Endothelial cell of umbilical vein (primary cell): Measurements from ENCODE around the gene PPP4R3B. TPM values are rescaled to one million over a fixed set of nuclear protein-coding genes. Genes with fewer than 3 reads are reported as not detected.

Source experiments
- BruUV-seq: library from RNA; stranded (reverse); fragments of 400-500 nt; replicated peaks from 2 replicates; lab custom pipeline; 2021; lab: Mats Ljungman, UMichigan
- CTCF ChIA-PET: fragments of 300-600, 350-600 bp; sonication (Branson Sonifier 250); formaldehyde crosslinking; loops from one replicate; lab custom pipeline; 2021; ENCODE audit warnings: antibody characterized with exemption, inconsistent platforms; lab: Charles Lee
- POLR2A ChIA-PET: fragments of 300-600, 350-600 bp; sonication (Branson Sonifier 250); formaldehyde crosslinking; loops from one replicate; lab custom pipeline; 2021; ENCODE audit warnings: antibody characterized with exemption, inconsistent platforms; lab: Charles Lee
- DNase-seq: peaks from one replicate; pipeline ENCODE4 v3.0.0-alpha.2; 2011; ENCODE audit warnings: low read depth, low spot score
- FAIRE-seq: peaks from 2 replicates; lab custom pipeline; 2011; peaks lifted over from hg19 to GRCh38; lab: Jason Lieb, UNC
- H2AFZ ChIP-seq: 2 replicates; pipeline ENCODE4 v1.6.0; 2012; ENCODE audit warnings: low read depth, low read length, control low read depth, inconsistent platforms
- H3K27ac ChIP-seq: 2 replicates; pipeline ENCODE4 v1.5.1; 2011; ENCODE audit warnings: low read depth, mild to moderate bottlenecking, control low read depth, low read length, moderate library complexity; ENCODE audit not compliant: insufficient read depth
- H3K27me3 ChIP-seq, 2 experiments: 2 replicates each; pipeline versions ENCODE4 v1.6.0 to v1.6.1; 2011; ENCODE audit warnings: low read length in 2 of 2, mixed read lengths in 1 of 2; ENCODE audit not compliant: control insufficient read depth in 2 of 2, insufficient read depth in 2 of 2
- H3K36me3 ChIP-seq, 2 experiments: 2 replicates in 1 of 2; 3 replicates in 1 of 2; pipeline ENCODE4 v1.5.1; 2011; ENCODE audit warnings: low read length in 2 of 2, mild to moderate bottlenecking in 1 of 2, moderate library complexity in 1 of 2; ENCODE audit not compliant: control insufficient read depth in 2 of 2, insufficient read depth in 2 of 2; ENCODE audit errors: extremely low read depth in 1 of 2
- H3K4me1 ChIP-seq: 3 replicates; pipeline ENCODE4 v1.5.1; 2011; ENCODE audit warnings: mild to moderate bottlenecking, low read length; ENCODE audit not compliant: control insufficient read depth, insufficient read depth; ENCODE audit errors: extremely low read depth
- H3K4me2 ChIP-seq: 2 replicates; pipeline ENCODE4 v1.6.1; 2011; ENCODE audit warnings: low read length, control low read depth, mixed read lengths; ENCODE audit not compliant: insufficient read depth
- H3K4me3 ChIP-seq, 3 experiments: fragments of 200-600 bp in 1 of 3; sonication (generic), shearing (Covaris generic) in 1 of 3; replicated peaks in 1 of 3; 2 replicates each; pipeline ENCODE4 v1.5.1; 2011 to 2016; ENCODE audit warnings: control low read depth in 3 of 3, low read length in 3 of 3, mild to moderate bottlenecking in 2 of 3, inconsistent platforms in 1 of 3, low read depth in 1 of 3, moderate library complexity in 1 of 3; ENCODE audit not compliant: insufficient read depth in 1 of 3
- H3K79me2 ChIP-seq: 2 replicates; pipeline ENCODE4 v1.6.0; 2012; ENCODE audit warnings: low read length, inconsistent platforms; ENCODE audit not compliant: control insufficient read depth, insufficient read depth
- H3K9ac ChIP-seq: replicated peaks from 2 replicates; pipeline ENCODE3; 2011; ENCODE audit warnings: low read length, control low read depth; ENCODE audit not compliant: insufficient read depth; ENCODE audit errors: extremely low read depth
- H3K9me1 ChIP-seq: replicated peaks from 3 replicates; pipeline ENCODE4 v1.6.0; 2011; ENCODE audit warnings: mild to moderate bottlenecking, low read length; ENCODE audit not compliant: control insufficient read depth, insufficient read depth; ENCODE audit errors: extremely low read depth
- H3K9me3 ChIP-seq: replicated peaks from 2 replicates; pipeline ENCODE4 v1.5.1; 2012; ENCODE audit warnings: low read length, inconsistent platforms; ENCODE audit not compliant: control insufficient read depth, insufficient read depth
- H4K20me1 ChIP-seq: replicated peaks from 2 replicates; pipeline ENCODE3; 2011; ENCODE audit warnings: mild to moderate bottlenecking, low read length; ENCODE audit not compliant: control insufficient read depth, insufficient read depth; ENCODE audit errors: extremely low read depth
- EZH2 ChIP-seq: IDR thresholded peaks from 2 replicates; pipeline ENCODE4 v1.6.1; 2012; ENCODE audit warnings: borderline replicate concordance, low read depth, mild to moderate bottlenecking, moderate library complexity, low read length, inconsistent platforms; ENCODE audit not compliant: severe bottlenecking
- FOS ChIP-seq: IDR thresholded peaks from 2 replicates; pipeline ENCODE4 v1.6.1; 2011; ENCODE audit warnings: mild to moderate bottlenecking, low read length, moderate library complexity, borderline replicate concordance; ENCODE audit not compliant: insufficient read depth
- GATA2 ChIP-seq: IDR thresholded peaks from 2 replicates; pipeline ENCODE4 v1.7.0; 2011; ENCODE audit warnings: low read depth, mild to moderate bottlenecking, moderate library complexity, mixed read lengths, low read length; ENCODE audit not compliant: insufficient read length, insufficient read depth
- JUN ChIP-seq: IDR thresholded peaks from 2 replicates; pipeline ENCODE4 v1.6.1; 2011; ENCODE audit warnings: borderline replicate concordance, low read depth; ENCODE audit not compliant: insufficient read length, insufficient read depth
- MYC ChIP-seq: IDR thresholded peaks from one replicate; pipeline ENCODE4 v1.6.1; 2011; ENCODE audit warnings: mild to moderate bottlenecking, low read depth, low read length
- POLR2A ChIP-seq: IDR thresholded peaks from 2 replicates; pipeline ENCODE4 v1.6.1; 2012; ENCODE audit warnings: low read depth, mild to moderate bottlenecking, control low read depth, low read length
- POLR2AphosphoS5 ChIP-seq: IDR thresholded peaks from 2 replicates; pipeline ENCODE4 v1.6.1; 2012; ENCODE audit warnings: low read depth, mild to moderate bottlenecking, control low read depth, low read length, moderate library complexity; ENCODE audit not compliant: insufficient read depth
- dilution Hi-C: fragments of 300-500 bp; cut with MboI; formaldehyde crosslinking; loops from one replicate; pipeline ENCODE4 v1.15.0; 2019; ENCODE audit warnings: low sequenced_read_pairs; ENCODE audit not compliant: extremely low pct_ligation_motif_present
- intact Hi-C: fragments of 100-400 bp; cut with micrococcal nuclease; formaldehyde crosslinking; loops from one replicate; pipeline ENCODE4 v1.10.0; 2022
- polyA plus RNA-seq, 4 experiments: library from polyadenylated mRNA; depleted of rRNA in 3 of 4; stranded (reverse) in 3 of 4; unstranded in 1 of 4; fragments of >200 nt; gene quantifications; 2 replicates each; pipeline versions ENCODE4 v1.2.1 to v1.2.3, GENCODE V29; 2011 to 2012; ENCODE audit warnings: missing spikeins in 1 of 4
- total RNA-seq: library from RNA; stranded (reverse); gene quantifications from 2 replicates; pipeline ENCODE4 v1.2.3, GENCODE V29; 2021
- TF ChIP-seq, protein P1 (sequence below): IDR thresholded peaks from 2 replicates; pipeline ENCODE4 v1.6.1; 2011; ENCODE audit not compliant: insufficient read depth, insufficient read length
- TF ChIP-seq, protein P2 (sequence below), 2 donors: IDR thresholded peaks; 1 replicate in 1 of 2; 2 replicates in 1 of 2; pipeline ENCODE4 v1.5.1; 2011; ENCODE audit warnings: low read length in 2 of 2, mild to moderate bottlenecking in 2 of 2, moderate library complexity in 2 of 2, control low read depth in 1 of 2, inconsistent platforms in 1 of 2, low read depth in 1 of 2; ENCODE audit not compliant: insufficient read depth in 1 of 2; ENCODE audit errors: extremely low read depth in 1 of 2

PPP4R3B gene
- total and polyA plus RNA-seq, 2 donors (not counting 3 experiments of a cell fraction or from before 2014, with no cell fraction given) = 11.2 to 51.5 TPM

DNA sequence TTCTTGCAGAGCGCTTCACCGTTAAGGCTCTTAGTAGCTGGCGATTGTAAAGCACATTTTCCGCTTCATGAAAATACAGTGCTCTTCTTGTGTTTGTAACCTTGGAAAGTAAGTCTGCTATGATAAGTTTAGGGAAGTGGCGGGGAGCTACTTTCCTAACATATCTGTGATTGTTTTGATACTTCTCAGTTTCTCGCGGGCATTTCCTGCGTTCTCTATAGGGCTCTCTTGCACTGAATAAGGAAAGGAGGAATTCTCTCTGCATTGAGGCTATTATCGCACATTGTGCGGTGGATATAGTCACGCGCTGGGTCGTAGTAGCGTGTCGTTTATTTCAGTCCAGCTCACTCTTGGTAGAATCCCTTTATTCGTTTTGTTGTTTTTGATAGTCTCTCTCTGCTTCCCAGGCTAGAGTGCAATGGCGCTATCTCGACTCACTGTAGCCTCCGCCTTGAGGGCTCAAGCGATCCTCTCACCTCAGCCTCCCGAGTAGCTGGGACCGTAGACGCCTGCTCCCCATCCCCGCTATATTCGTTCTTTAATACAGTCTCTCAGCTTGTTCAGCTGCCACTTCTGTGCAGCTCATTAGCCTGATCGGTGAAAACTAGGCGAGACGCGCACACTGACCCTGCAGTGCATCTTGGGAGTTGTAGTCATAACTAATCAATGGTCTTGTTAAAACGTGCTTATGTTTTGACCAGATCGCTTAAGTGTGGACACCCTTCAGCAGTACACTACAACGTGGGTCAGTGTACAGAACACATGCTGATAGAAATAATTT, 1.0 kb upstream of the PPP4R3B start:
- DNase-seq (peak; percentile 78), FAIRE-seq (peak; percentile 94)
- H3K36me3 ChIP-seq = no peaks in the 10 kb centered on the region
- no peak for TF ChIP-seq GATA2
- peak; percentile 52 for TF ChIP-seq POLR2A
- TF ChIP-seq JUN = no peak
- TF ChIP-seq, protein P1, sequence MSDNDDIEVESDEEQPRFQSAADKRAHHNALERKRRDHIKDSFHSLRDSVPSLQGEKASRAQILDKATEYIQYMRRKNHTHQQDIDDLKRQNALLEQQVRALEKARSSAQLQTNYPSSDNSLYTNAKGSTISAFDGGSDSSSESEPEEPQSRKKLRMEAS = no peak
- peak; percentile 26 for TF ChIP-seq POLR2AphosphoS5
- TF ChIP-seq EZH2 = no peak
- no peak for TF ChIP-seq FOS
- TF ChIP-seq, protein P2, sequence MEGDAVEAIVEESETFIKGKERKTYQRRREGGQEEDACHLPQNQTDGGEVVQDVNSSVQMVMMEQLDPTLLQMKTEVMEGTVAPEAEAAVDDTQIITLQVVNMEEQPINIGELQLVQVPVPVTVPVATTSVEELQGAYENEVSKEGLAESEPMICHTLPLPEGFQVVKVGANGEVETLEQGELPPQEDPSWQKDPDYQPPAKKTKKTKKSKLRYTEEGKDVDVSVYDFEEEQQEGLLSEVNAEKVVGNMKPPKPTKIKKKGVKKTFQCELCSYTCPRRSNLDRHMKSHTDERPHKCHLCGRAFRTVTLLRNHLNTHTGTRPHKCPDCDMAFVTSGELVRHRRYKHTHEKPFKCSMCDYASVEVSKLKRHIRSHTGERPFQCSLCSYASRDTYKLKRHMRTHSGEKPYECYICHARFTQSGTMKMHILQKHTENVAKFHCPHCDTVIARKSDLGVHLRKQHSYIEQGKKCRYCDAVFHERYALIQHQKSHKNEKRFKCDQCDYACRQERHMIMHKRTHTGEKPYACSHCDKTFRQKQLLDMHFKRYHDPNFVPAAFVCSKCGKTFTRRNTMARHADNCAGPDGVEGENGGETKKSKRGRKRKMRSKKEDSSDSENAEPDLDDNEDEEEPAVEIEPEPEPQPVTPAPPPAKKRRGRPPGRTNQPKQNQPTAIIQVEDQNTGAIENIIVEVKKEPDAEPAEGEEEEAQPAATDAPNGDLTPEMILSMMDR (IDR thresholded peaks at IDR 0.05; ENCODE audit: extremely low read depth in 1 of 2, insufficient read depth in 1 of 2, low read depth in 1 of 2, low read length in 2 of 2) = no peak
- TF ChIP-seq MYC = peak; percentile 66
- ChIA-PET POLR2A (interaction anchor here (0.5 to 0.6 kb wide), 2 partner anchors 19 to 269 kb away, joined by 4 to 6 read pairs; no protein-coding TSS in a partner anchor), CTCF (interaction anchor here (0.6 to 1.7 kb wide), 5 partner anchors 9 to 512 kb away, joined by 3 to 4 read pairs (median 3); partner anchors contain the start of gene MTIF2)
- dilution Hi-C loops (no loop called here), intact Hi-C loops (no loop called here)
- peaks cover 24% of the 10 kb centered on the region for H3K4me1 ChIP-seq
- H3K79me2 ChIP-seq = peaks cover 69% of the 10 kb centered on the region
- H3K9ac ChIP-seq = peak overlapping the region; percentile 97
- H3K27me3 ChIP-seq = no peaks in the 10 kb centered on the region
- BruUV-seq = TSS peak; percentile 72
- no peaks in the 10 kb centered on the region for H4K20me1 ChIP-seq
- no peaks in the 10 kb centered on the region for H3K9me1 ChIP-seq
- peak overlapping the region; percentile 44 for H2AFZ ChIP-seq
- no peaks in the 10 kb centered on the region for H3K9me3 ChIP-seq
- peak overlapping the region; percentile 58 to 97 (median 96) for H3K4me3 ChIP-seq
- peak overlapping the region; percentile 74 for H3K4me2 ChIP-seq
- peak overlapping the region; percentile 87 for H3K27ac ChIP-seq
